Embryonic facial prominence (tissue), 1 donor: ENCODE data around the gene RNGTT.
"Not testable (repeated sequence)": the region's sequence is repeated elsewhere in the genome, so short reads cannot be mapped to it uniquely, and the experiment has no call there.

Experiments
- DNase-seq: peaks from one replicate; pipeline ENCODE4 v3.0.0-alpha.2; 2016; ENCODE audit errors: extremely low spot score

RNGTT gene

DNA sequence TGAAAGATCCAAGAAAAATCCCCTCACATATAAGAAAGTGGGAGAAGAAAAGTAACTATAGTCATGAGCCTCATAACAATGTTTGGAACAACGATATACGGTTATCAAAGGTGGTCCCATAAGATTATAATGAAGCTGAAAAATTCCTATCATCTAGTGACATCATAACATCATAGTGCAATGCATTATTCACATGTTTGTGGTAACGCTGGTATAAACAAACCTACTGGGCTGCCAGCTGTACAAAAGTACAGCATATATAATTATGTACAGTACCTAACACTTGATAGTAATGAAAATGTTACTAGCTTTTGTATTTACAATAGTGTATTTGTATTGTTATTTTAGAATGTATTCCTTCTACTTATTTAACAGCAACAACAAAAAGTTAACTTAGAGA, 240.7 kb downstream of the RNGTT start:
- DNase-seq, result no peak

DNA sequence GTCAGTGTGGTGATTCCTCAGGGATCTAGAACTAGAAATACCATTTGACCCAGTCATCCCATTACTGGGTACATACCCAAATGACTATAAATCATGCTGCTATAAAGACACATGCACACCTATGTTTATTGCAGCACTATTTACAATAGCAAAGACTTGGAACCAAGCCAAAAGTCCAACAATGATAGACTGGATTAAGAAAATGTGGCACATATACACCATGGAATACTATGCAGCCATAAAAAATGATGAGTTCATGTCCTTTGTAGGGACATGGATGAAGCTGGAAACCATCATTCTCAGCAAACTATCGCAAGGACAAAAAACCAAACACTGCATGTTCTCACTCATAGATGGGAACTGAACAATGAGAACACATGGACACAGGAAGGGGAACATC, 247.0 kb downstream of the RNGTT start:
- DNase-seq, result not testable (repeated sequence)

DNA sequence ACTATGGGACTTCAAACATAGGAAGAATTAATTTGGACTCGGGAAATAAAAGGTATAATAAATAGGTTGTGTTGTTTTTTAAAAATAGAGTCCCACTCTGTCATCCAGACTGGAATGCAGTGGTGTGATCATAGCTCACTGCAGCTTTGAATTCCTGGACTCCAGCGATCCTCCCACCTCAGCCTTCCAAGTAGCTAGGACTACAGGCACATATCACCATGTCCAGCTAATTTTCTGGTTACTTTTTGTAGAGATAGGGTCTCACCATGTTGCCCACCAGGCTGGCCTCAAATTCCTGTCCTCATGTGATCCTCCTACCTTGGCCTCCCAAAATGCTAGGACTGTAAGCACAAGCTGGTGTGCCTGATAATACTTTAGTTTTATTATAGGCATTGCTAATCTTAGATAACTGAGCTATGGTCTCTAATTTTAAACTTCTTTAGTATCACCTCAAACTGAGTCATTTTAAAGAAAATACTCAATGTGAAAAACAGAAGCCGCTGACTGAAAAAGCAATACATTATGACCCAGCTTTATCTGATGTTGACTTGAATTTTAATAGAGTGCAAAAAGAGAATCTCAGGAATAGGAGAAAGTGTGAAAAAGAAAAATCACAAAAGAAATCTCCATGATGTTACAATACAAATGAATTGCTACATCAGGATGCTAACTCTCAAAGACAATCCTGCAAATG, 251.0 kb downstream of the RNGTT start:
- no peak for DNase-seq

DNA sequence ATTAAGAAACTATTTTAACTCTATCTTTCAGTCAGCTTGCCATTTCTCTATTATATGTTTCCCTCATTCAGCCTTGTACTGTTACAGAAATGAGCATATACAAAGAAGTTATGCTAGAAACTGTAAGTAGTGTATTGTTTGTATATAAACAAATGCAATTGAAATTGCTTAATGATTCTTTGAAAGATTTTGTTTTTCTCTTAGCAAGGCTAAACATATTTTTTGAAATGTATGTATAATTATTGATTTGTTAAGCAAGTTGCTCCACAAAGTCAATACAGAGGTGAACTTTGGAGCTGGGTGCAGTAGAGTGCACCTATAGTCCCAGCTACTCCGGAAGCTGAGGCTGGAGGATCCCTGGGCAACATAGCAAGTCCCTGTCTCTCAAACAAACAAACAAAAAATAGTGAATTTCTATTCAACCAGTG, 253.6 kb downstream of the RNGTT start:
- DNase-seq, result no peak

DNA sequence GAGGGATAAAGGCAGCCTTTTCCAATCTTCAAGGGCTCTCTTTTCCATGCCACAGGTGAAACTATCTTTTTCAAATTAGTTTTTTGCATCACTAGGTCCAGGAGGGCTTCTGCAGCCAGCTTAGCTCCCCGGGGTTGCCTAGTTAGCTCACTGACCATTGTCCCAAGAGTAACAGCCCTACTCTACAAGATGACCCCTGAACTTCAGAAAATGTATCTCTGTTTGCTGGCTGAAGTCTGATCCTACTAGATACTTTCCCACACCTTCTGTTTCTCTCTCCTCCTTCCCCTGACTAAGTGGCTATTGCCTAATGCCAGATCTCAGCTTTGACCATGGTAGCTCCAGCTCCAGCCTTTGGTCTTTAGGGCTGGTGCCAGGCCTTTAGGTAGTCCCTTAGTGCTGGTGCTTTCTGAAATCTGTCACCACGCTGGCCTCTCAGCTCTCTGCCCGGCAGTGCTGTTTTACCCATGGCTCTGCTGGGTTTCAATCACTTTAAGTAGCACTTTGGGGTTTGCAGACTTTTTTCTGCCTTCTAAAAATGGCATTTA, 255.1 kb downstream of the RNGTT start:
- DNase-seq, result no peak

DNA sequence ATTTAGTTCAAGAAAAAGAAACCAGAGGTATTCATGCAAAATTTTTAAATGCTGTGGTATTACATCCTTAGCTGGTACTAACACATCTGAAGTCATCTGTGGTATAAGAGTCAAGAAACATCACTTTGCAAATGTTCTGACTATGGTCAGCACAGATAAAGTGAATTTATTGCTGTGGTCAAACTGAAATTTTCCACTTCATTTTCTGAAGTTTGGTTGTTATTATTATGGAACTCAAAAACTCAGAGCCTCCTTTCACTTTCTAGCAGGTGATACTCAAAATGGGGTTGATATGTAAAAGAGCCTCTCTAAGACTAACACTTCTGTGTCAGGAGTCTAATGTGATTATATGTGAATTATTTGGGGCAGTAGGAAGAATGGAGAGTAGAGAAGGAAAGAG, 257.8 kb downstream of the RNGTT start:
- DNase-seq, result no peak

DNA sequence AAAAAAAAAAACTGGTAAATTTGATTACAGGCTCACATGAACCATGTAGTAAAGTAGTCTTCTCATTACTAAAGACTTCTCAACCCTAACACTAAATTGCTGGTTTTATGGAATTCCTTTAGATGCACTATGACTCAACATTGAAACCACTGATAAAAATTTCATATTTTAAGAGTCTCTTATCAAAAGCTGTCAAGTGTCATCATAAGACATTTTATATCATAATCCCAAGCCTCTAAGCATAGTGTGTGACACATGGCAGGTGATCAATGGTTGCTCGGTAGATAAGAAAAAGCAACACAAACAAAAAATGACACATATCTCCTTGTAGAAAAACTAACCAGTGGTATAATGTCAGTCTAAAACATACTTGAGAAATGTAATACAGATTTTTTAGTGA, 258.4 kb downstream of the RNGTT start:
- no peak for DNase-seq

DNA sequence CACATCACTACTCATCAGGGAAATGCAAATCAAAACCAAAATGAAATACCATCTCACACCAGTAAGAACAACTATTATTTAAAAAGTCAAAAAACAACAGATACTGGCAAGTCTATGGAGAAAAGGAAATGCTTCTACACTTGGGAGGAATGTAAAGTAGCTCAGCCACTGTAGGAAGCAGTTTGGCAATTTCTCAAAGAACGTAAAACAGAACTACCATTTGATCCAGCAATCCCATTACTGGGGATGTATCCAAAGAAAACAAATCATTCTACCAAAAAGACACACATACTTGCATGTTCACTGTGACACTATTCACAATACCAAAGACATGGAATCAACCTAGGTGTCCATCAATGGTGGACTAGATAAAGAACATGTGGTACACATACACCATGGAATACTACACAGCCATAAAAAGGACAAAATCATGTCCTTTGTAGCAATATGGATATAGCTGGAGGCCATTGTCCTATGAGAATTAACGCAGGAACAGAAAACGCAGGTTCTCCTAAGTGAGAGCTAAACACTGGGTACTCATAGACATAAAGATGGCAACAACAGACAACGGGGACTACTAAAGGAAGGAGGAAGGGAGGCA, 260.4 kb downstream of the RNGTT start:
- DNase-seq, result no peak

DNA sequence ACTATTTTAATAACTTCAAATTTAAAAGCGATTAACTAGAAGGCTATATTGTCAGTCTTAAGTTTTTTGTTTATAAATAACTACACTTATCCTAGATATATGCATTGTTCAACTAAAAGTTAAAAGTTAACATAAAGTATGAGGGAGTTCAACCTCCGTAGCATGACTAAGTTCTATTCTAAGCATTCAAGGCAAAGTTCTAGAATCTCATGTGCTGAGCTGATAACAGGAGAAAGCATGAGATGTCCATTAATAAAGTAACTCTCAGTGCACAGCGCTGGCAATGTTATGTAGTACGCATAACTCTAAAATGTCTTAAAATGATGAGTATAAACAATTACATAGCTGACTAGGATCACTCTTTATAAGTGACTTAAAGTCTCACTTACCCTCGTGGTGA, 264.8 kb downstream of the RNGTT start:
- no peak for DNase-seq

DNA sequence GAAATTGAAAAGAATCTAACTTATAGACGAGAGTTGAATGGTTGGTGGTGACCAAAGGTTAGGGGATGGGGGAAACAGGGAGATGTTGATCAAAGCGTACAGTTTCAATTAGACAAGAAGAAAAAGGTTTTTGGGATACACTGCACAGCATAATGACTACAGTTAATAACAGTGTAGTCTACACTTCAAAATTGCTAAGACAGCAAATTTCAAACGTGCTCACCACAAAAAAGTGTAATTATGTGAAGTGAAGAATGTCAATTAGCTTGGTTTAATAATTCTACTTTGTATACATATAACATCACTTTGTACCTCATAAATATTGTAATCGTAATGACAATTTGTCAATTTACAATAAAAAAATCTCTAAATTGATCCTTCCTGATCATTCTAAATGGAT, 267.5 kb downstream of the RNGTT start:
- no peak for DNase-seq

DNA sequence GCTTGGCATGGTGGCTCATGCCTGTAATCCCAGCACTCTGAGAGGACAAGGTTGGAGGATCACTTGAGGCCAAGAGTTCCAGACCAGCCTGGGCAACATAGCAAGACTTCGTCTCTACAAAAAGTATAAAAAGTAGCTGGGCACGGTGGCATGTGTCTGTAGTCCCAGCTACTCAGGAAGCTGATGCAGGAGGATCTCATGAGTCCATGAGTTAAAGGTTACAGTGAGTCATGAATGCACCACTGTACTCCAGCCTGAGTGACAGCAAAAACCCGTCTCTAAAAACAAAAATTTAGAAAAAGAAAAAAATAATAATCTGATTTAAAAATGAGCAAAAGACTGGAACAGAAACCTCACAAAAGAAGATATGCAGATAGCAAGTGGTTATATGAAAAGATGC, 279.7 kb downstream of the RNGTT start:
- DNase-seq, result no peak

DNA sequence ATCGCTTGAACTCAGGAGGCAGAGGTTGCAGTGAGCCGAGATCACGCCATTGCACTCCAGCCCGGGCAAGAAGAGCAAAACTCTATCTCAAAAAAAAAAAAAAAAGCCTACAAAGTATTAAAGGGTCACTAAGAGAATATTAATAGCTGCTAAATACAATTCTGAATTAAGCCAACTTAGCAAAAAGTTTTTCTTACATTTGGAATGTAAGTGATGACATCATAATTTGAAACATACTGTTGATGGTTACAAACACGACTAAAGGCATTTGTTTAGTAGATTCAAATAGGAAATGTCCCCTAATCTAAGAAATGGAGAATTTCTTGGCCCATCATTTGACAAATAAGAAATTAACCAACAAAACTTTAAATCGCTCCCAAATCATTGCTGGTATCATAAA, 282.8 kb downstream of the RNGTT start:
- DNase-seq, result no peak

DNA sequence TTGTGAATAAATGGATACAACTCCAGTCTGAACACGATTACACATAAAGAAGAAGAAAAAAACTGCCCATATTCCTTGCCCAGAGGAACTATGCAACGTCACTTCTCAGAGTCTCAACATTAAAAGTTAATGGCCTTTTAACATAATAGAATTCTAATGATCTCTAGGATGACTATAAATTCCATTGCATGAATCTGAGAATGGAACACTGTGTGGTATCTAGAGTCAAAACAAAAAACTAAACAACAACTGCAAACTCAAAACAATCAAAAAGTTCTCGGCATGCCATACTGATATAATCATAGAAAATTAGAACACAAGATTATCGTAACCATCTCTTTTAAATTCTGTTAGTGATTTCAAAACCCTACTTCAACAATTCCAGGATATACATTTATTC, 283.6 kb downstream of the RNGTT start:
- DNase-seq, result no peak

DNA sequence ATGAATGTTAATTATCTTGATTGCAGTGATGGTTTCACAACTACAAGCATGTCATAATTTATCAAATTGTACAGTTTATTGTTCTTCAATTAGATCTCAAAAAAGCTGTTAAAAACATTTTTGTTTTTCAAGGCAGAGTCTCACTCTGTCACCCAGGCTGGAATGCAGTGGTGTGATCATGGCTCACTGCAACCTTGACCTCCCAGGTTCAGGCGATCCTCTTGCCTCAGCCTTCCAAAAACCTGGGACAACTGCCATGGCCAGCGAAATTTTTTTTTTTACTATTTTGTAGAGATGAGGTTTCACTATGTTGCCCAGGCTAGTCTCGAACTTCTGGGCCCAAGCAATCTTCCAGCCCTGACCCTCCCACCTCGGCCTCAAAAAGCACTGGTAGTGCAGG, 286.1 kb downstream of the RNGTT start:
- no peak for DNase-seq

DNA sequence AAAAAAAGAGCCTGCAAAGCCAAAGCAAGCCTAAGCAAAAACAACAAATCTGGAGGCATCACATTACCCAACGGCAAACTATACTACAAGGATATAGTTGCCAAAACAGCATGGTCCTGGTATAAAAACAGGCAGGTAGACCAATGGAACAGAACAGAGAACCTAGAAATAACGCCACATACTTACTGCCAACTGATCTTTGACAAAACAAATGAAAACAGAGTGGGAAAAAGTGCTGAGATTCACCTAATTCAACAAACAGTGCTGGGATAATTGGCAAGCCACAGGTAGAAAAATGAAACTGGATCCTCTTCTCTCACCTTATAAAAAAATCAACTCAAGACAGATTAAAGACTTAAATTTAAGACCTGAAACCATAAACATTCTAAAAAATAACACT, 291.8 kb downstream of the RNGTT start:
- no peak for DNase-seq

DNA sequence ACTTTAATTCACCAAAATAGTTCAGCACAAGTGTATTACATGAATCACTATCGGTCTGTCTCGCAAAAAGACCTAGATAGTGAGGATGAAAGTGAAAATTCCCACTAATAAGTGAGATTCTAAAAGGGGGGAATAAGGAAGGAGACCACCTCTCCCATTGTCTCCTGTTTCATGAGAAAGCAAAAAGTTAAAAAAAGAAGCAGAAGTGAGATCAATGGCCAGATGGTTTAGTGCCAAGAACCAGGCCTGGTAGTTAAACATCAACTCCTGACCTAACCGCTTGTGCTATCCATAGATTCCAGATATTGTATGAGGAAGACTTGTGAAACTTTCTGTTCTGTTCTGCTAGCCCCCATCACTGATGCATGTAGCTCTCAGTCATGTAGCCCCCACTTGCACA, 293.0 kb downstream of the RNGTT start:
- DNase-seq, result no peak

DNA sequence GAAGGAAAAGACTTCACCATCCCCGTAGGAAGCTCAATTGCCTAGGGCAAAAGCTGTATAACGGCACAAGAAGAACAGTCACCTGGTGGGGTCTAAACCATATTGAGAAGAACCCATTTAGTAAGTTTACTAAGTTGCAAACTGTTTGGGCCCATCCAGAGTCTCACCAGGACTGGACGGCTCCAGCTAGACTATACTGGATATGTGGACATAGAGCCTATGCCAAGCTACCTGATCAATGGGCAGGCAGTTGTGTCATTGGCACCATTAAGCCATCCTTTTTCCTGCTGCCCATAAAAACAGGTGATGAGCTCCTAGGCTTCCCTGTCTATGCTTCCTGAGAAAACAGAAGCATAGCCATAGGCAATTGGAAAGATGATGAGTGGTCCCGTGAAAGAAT, 293.9 kb downstream of the RNGTT start:
- no peak for DNase-seq

DNA sequence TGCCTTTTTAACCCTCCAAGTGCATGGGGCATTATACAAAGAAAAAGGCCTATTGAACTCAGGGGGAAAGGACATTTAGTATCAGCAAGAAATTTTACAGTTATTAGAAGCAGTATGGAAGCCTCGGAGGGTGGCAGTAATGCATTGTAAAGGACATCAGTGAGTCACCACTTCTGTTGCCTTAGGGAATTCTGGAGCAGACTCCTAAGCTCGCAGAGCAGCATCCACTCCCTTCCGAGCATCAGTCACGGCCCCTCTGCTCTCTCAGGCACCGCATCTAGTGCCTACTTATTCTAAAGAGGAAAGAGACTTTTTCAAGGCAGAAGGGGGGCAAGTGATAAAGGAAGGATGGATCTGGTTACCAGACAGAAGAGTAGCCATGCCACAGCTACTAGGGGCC, 296.5 kb downstream of the RNGTT start:
- DNase-seq, result no peak

DNA sequence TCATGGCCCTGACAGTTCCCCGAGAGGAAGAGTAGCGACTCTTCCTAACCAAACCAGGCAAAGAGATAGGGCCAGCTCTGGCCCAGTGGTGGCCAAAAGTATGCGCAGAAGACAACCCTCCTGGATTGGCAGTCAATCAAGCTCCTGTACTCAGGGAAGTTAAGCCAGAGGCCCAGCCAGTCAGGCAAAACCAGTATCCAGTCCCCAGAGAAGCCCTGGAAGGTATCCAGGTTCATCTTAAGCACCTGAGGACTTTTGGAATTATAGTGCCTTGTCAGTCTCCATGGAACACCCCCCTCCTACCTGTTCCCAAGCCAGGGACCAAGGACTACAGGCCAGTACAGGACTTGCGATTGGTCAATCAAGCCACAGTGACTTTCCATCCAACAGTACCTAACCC, 298.3 kb downstream of the RNGTT start:
- no peak for DNase-seq

DNA sequence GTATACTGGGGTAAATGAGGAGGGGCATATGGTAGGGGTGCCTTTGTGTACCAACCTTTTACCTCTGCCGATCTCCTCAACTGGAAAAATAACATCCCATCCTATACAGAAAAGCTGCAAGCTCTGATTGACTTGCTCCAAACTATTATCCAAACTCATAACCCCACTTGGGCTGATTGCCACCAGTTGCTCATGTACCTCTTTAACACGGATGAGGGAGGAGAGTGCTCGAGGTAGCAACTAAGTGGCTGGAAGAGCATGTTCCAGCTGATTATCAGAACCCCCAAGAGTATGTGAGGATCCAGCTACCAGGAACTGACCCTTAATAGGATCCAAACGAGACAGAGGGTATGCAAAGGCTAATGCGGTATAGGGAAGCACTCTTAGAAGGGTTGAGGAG, 299.6 kb downstream of the RNGTT start:
- no peak for DNase-seq

DNA sequence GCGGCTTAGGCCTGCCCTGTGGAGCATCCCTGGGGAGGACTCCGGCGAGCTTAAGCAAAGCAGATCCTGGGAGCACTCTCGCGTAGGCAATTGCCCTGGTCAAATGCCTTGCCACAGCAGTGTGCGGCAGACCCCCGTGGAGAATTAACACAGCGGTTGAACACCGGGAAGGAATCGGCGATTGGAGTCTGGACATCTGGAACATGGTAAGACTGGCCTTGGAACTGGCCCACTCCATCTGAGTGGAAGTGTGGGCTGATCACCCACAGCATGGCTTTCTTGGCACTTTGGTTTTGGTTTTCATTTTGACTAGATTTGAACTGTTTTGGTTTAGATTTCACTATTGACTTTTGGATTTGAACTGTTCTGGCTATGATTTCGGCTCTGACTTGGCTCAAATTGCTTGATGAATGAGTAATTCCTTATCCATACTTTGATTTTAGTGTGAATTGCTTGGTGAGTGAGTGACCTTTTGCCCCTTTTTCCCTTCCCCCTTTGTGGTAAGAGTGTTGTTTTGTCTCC, 300.7 kb downstream of the RNGTT start:
- DNase-seq, result no peak

DNA sequence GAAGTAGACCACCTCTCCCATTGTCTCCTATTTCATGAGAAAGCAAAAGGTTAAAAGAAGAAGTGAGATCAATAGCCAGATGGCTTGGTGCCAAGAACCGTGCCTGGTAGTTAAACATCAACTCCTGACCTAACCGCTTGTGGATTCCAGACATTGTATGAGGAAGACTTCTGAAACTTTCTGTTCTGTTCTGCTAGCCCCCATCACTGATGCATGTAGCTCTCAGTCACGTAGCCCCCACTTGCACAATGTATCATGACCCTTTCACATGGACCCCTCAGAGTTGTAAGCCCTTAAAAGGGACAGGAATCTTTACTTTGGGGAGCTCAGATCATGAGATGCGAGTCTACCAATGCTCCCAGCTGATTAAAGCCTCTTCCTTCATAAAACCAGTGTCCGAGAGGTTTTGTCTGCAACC, 301.2 kb downstream of the RNGTT start:
- no peak for DNase-seq

DNA sequence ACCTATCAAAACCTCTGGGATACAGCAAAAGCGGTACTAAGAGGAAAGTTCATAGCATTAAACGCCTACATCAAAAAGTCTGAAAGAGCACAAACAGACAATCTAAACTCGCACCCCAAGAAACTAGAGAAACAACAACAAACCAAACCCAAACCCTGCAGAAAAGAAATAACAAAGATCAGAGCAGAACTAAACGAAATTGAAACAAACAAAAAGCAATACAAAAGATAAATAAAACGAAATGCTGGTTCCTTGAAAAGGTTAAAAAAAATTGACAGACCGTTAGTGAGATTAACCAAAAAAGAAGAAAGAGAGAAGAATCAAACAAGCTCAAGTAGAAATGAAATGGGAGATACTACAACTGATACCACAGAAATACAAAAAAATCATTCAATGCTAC, 302.3 kb downstream of the RNGTT start:
- no peak for DNase-seq
